ENCODE data around the gene PPP1R1B. TPM values are rescaled to one million over a fixed set of nuclear protein-coding genes. Genes with fewer than 3 reads are reported as not detected.

The PPP1R1B gene
- total and polyA plus RNA-seq, 2 donors from 2014 or later = 22.9 to 31.1 TPM

DNA sequence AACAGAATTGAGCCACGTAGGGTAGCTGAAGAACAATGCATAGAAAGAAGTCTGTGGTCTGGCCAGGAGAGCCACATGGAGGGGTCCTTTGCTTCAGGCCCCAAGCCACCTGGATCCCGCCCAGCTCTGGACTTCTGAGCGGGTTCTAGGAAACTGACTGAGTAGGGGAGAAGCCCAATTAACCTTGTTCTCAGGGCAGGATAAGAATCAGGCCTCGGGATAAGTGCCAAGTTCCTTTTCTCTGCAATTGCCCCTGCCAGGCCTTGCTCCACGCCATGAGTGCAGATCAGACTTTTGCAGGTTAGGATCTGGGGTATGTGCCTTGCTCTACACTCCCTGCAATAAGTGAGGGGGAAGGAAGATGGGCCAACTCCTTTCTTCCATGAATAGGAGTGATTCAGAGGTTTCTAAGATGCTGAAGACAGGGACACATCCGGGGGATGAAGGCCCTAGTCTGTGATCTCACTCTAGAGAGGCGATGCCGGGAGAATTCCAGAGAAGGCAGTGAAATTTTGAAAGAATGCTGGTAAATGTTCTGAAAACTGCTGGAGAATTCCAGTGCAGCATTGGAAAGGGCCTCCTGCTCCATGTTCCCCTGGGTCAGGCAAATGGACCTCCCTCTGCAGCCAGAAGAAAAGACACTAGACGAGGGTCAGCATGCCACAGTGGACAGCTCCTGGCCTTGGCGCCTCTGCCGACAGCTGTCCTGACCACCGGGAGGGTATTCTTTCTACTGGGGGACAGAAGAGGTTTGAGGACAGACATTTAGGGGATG is 24.8 kb upstream of the PPP1R1B start:
- no peak overlapping the region for H3K27ac ChIP-seq (ENCODE audit: low read depth in 2 of 2, low read length in 2 of 2)
- DNase-seq (no peak), FAIRE-seq (no peak)
- no peaks in the 10 kb centered on the region for H3K36me3 ChIP-seq (ENCODE audit: control insufficient read depth in 2 of 3, insufficient read depth in 3 of 3, low read length in 3 of 3)
- intact Hi-C loops (cut with DNase I) = no loop called here
- no peak overlapping the region for H3K4me3 ChIP-seq (ENCODE audit: low read length in 3 of 3)
- H3K27me3 ChIP-seq (ENCODE audit: control insufficient read depth, insufficient read depth, low read length) = peaks cover 70% of the 10 kb centered on the region
- H3K4me1 ChIP-seq (ENCODE audit: control insufficient read depth in 2 of 3, insufficient read depth in 2 of 3, low read depth in 1 of 3, low read length in 3 of 3) = peaks cover 0 to 11% (median 0%) of the 10 kb centered on the region in 3 donors
- no peak overlapping the region for H3K9ac ChIP-seq (ENCODE audit: low read length in 3 of 3)
- H3K9me3 ChIP-seq (ENCODE audit: control insufficient read depth in 2 of 3, insufficient read depth in 1 of 3, low read length in 3 of 3) = no peaks in the 10 kb centered on the region
- TF ChIP-seq, protein P1, sequence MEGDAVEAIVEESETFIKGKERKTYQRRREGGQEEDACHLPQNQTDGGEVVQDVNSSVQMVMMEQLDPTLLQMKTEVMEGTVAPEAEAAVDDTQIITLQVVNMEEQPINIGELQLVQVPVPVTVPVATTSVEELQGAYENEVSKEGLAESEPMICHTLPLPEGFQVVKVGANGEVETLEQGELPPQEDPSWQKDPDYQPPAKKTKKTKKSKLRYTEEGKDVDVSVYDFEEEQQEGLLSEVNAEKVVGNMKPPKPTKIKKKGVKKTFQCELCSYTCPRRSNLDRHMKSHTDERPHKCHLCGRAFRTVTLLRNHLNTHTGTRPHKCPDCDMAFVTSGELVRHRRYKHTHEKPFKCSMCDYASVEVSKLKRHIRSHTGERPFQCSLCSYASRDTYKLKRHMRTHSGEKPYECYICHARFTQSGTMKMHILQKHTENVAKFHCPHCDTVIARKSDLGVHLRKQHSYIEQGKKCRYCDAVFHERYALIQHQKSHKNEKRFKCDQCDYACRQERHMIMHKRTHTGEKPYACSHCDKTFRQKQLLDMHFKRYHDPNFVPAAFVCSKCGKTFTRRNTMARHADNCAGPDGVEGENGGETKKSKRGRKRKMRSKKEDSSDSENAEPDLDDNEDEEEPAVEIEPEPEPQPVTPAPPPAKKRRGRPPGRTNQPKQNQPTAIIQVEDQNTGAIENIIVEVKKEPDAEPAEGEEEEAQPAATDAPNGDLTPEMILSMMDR (IDR thresholded peaks at IDR 0.05; ENCODE audit: borderline replicate concordance, extremely low read depth, insufficient read depth) = no peak

- H3K36me3 ChIP-seq (ENCODE audit: control insufficient read depth in 2 of 3, insufficient read depth in 3 of 3, low read length in 3 of 3) = no peaks in the 10 kb centered on the region
- peaks cover 66% of the 10 kb centered on the region for H3K27me3 ChIP-seq (ENCODE audit: control insufficient read depth, insufficient read depth, low read length)
- TF ChIP-seq, protein P1 (IDR thresholded peaks at IDR 0.05; ENCODE audit: borderline replicate concordance, extremely low read depth, insufficient read depth) = no peak
- H3K4me3 ChIP-seq (ENCODE audit: low read length in 3 of 3) = no peak overlapping the region
- H3K4me1 ChIP-seq (ENCODE audit: control insufficient read depth in 2 of 3, insufficient read depth in 2 of 3, low read depth in 1 of 3, low read length in 3 of 3) = peaks cover 0 to 11% (median 0%) of the 10 kb centered on the region in 3 donors
- no peaks in the 10 kb centered on the region for H3K9me3 ChIP-seq (ENCODE audit: control insufficient read depth in 2 of 3, insufficient read depth in 1 of 3, low read length in 3 of 3)
- DNase-seq = no peak
- no peak overlapping the region for H3K27ac ChIP-seq (ENCODE audit: low read depth in 2 of 2, low read length in 2 of 2)
- intact Hi-C loops (cut with DNase I) = no loop called here
- no peak overlapping the region for H3K9ac ChIP-seq (ENCODE audit: low read length in 3 of 3)
- FAIRE-seq = no peak
These were observed 24.0 kb upstream of the PPP1R1B start for GRCh38 chr17:39602533-39603303.

DNA sequence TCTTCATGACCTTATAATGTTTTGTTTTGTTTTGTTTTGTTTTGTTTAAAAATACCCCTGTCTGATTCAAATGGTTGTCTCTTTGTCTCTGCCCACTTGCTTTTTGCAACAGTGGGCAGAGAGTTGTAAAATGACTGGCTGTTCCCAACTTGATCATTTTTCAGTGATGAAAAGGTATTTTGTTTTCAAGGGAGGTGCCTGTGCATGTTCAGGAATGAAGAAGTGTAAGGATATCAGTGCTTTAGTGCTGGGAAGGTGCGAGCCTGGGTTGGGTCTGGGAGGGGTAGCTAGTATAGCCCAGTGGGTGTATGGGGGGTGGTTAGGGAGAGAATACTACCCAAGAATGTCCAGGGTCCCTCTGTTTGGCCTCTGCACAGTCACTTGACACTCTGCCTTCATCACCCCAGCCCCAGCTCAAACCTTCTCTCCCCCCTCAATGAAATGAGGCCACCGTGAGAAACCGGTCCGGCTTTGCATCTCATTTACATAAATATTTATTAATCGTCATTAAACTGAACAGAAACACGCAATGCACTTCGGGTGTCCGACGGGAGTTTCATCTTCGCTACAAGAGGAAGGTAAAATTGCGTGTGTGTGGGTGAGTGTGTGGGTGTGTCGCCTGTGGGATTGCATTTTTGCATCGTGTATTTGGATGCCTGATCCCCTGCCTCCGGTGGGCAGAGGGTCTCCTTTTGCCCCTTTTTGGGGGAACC is 23.3 kb upstream of the PPP1R1B start:
- intact Hi-C loops (cut with DNase I) = no loop called here
- Histone ChIP-seq H3K27me3 (ENCODE audit: control insufficient read depth, insufficient read depth, low read length) (peaks cover 64% of the 10 kb centered on the region), H3K4me1 (ENCODE audit: control insufficient read depth in 2 of 3, insufficient read depth in 2 of 3, low read depth in 1 of 3, low read length in 3 of 3) (peaks cover 0 to 11% (median 0%) of the 10 kb centered on the region in 3 donors), H3K9me3 (ENCODE audit: control insufficient read depth in 2 of 3, insufficient read depth in 1 of 3, low read length in 3 of 3) (no peaks in the 10 kb centered on the region), H3K9ac (ENCODE audit: low read length in 3 of 3) (no peak overlapping the region), H3K36me3 (ENCODE audit: control insufficient read depth in 2 of 3, insufficient read depth in 3 of 3, low read length in 3 of 3) (no peaks in the 10 kb centered on the region), H3K27ac (ENCODE audit: low read depth in 2 of 2, low read length in 2 of 2) (no peak overlapping the region), H3K4me3 (ENCODE audit: low read length in 3 of 3) (no peak overlapping the region)
- DNase-seq (no peak), FAIRE-seq (no peak)
- TF ChIP-seq, protein P1 (IDR thresholded peaks at IDR 0.05; ENCODE audit: borderline replicate concordance, extremely low read depth, insufficient read depth) = no peak
